NCI-H1092 (cell line): ENCODE data around the gene SHISA7.

Experiments
- DNase-seq: peaks from one replicate; lab custom pipeline; 2025; lab: John Stamatoyannopoulos, UW

Gene SHISA7

GRCh38 chr19:55482156-55482961, 39.3 kb upstream of the SHISA7 start:
- no peak for DNase-seq

- DNase-seq, result no peak
These were observed 38.7 kb upstream of the SHISA7 start for GRCh38 chr19:55481794-55482155.

GRCh38 chr19:55481148-55481793, 38.2 kb upstream of the SHISA7 start:
- no peak for DNase-seq

- no peak for DNase-seq
These were observed 36.5 kb upstream of the SHISA7 start for GRCh38 chr19:55479451-55480230.

GRCh38 chr19:55479045-55479444, 35.9 kb upstream of the SHISA7 start:
- DNase-seq, result no peak

- DNase-seq, result no peak
These were observed 35.3 kb upstream of the SHISA7 start for GRCh38 chr19:55478364-55478763.

GRCh38 chr19:55477905-55478304, 34.8 kb upstream of the SHISA7 start:
- DNase-seq, result no peak

- DNase-seq, result peak; percentile 95
These were observed 33.1 kb upstream of the SHISA7 start, which contains the start of gene ZNF628 for GRCh38 chr19:55476100-55476775. ZNF628 (plus strand) TSS chr19:55476617; CDS start chr19:55479911, 3,294 bp downstream.

- DNase-seq, result no peak
These were observed 31.5 kb upstream of the SHISA7 start for GRCh38 chr19:55474269-55475265.

GRCh38 chr19:55473225-55474012, 30.3 kb upstream of the SHISA7 start:
- DNase-seq, result no peak

- no peak for DNase-seq
These were observed 29.4 kb upstream of the SHISA7 start for GRCh38 chr19:55472463-55472862.

GRCh38 chr19:55471266-55471665, 28.2 kb upstream of the SHISA7 start:
- DNase-seq, result no peak

- no peak for DNase-seq
These were observed 24.9 kb upstream of the SHISA7 start for GRCh38 chr19:55468054-55468393.

GRCh38 chr19:55467236-55468053, 24.3 kb upstream of the SHISA7 start:
- no peak for DNase-seq

- no peak for DNase-seq
These were observed 23.1 kb upstream of the SHISA7 start for GRCh38 chr19:55466241-55466614.

GRCh38 chr19:55465460-55466240, 22.6 kb upstream of the SHISA7 start:
- DNase-seq, result no peak

GRCh38 chr19:55464662-55465054, 21.6 kb upstream of the SHISA7 start, which contains the start of gene C19orf85:
C19orf85 (minus strand) TSS chr19:55464751; CDS start chr19:55464554, 197 bp downstream.
- no peak for DNase-seq

GRCh38 chr19:55464039-55464661, 21.1 kb upstream of the SHISA7 start:
- DNase-seq, result no peak
